GM12801 (cell line): ENCODE measurements around the gene ARL3.

Experiments used
- CTCF ChIP-seq: IDR thresholded peaks from one replicate; pipeline ENCODE4 v1.5.1; 2011; ENCODE audit warnings: control low read depth; ENCODE audit not compliant: insufficient read length; ENCODE audit errors: extremely low read depth

Gene ARL3

GRCh38 chr10:102757323-102757722 is 43.1 kb upstream of the ARL3 start:
- no peak for TF ChIP-seq CTCF

DNA sequence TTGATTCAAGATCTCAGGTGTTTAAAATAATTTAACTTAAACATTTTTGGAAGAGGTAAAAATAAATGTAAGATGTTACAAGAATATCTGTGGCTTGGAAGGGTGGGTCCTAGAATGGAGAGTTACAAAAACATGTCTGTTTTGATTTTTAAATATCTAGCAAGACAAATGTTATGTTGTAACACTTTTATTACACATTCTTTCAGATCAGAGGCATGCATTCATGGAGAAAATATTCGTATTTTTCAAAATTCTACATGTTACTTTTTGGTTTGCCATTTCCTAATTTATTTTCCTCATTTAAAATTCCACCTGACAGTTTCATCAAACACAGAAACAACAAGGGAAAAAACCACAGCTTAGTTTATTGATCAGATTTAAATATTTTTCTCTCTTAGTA is 39.5 kb upstream of the ARL3 start:
- TF ChIP-seq CTCF: no peak

- no peak for TF ChIP-seq CTCF
These were observed 38.9 kb upstream of the ARL3 start for GRCh38 chr10:102752934-102753664.

DNA sequence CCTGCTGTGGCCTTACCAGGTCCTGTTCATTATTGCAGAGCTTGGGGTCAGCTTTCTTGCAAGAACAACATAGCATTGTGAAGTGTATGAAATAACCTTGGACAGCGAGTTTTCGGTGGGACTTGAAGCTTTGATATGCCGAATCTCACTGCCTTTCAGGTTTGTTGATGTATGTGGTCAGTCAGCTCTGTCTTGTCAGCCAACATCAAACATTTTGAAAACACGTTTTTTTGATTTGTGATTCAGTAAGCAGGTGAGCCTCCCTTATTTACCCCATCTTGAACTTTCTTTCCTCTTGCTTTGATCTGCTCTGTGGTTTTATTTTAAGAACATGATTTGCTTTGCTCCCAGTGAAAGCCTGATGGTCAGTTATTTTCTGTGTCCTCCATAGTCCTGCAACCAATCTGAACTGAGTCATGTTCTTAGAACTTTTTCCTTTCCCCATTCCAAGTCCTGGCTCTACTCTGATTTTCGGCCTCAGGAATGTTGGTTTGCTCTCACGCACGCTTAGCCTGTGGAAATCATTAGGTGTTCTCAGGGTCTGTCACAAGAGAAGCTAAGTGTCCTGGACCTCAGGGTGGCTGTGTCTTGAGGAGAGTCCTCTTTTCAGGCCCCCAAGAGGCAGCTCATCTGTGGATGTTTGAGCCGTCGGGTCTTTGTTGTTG is 38.2 kb upstream of the ARL3 start:
- no peak for TF ChIP-seq CTCF

DNA sequence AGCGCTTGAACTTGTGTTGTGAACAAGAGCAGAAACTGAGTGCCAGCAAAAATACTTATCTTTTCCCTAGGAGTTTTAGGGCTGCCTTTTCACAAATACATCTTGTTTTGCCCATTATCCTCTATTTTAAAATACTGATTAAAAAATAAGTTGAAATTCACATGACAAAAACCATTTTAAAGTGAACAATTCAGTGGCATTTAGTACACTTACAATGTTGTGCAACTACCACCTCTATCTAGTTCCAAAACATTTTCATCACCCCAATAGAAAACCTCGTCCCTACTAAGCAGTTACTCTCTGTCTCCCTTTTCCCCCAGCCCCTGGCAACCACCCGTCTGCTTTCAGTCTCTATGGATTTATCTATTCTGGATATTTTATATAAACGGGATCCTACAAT is 31.0 kb upstream of the ARL3 start:
- no peak for TF ChIP-seq CTCF

DNA sequence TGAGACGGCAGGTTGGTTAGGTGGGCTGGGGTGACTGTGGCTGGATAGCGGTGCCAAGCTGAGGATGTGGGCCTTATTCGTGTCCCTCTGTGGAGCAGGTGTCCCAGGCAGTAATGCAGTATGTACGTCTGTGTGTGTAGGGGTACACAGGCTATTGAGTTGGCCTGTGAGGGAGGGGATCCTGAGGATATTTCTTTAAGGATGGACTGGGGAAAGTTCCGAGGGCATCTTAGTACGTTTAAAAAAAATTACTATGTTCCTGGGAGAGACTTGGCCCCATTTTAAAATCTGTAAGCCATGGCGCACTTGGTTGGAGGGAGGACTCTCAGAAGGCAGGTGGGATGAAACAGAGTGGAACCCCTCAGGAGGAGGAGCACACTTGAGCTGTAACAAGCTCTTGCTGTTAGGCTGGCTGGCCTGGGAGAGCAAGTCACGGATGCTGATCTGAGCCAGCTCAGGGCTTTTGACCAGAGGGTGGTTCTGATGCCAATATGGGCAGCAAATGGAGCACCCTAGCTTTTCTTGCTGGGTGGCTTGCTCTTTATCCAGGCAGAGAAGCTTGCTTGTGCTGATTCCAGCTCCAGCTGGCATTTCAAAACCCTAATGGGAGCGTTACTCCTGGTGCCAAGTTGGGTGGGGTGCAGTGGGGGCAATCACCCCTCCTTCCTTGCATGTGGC is 30.3 kb upstream of the ARL3 start:
- TF ChIP-seq CTCF: no peak

GRCh38 chr10:102743588-102744373 is 29.6 kb upstream of the ARL3 start, which contains the start of gene WBP1L:
TSS of gene WBP1L (plus strand) at chr10:102743948. CDS start at chr10:102744054, 106 bp downstream.
- no peak for TF ChIP-seq CTCF
